HG02798 (cell line): Measurements from ENCODE around the gene ADH6.
"Not testable (repeated sequence)": the region's sequence is repeated elsewhere in the genome, so short reads cannot be mapped to it uniquely, and the experiment has no call there.

Experiments
- ATAC-seq: cut with Tn5 transposase; IDR thresholded peaks from one replicate; pipeline ENCODE4 v1.9.1; 2021; ENCODE audit warnings: mild to moderate bottlenecking; ENCODE audit not compliant: unreplicated experiment, poor library complexity

The ADH6 gene

DNA sequence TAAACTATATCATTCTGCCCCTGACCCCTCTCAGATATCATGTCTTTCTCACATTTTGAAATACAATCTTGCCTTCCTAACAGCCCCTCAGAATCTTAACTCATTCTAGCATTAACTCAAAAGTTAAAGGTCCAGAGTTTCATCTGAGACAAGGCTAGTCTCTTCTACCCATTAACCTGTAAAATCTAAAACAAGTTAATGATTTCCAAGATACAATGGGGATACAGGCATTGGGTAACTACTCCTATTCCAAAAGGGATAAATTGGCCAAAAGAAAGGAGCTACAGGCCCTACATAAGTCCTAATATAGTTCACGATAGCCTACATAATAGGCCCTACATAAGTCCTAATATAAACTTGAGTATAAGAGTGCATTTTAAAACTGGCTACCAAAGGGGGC lies 18.9 kb downstream of the ADH6 start:
- no peak for ATAC-seq

DNA sequence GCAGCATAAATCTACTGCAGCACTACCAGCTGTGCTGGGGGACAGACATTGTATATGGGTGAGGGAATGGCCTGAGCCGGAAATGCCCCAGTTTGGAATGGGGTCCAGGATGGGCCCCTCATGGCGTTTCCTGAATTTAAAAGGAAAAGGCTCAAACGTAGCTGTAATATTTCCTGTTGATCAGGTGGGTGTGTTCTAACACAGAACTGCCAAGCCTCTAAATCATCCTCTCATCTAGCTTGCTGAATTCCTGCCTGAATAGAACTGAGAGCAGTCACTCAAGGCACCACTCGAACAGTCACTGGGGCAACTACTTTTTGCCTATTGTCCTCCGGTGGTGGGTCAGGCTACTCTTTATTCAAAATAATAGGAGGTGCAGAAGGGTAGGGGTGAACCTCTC lies 28.7 kb downstream of the ADH6 start:
- no peak for ATAC-seq

DNA sequence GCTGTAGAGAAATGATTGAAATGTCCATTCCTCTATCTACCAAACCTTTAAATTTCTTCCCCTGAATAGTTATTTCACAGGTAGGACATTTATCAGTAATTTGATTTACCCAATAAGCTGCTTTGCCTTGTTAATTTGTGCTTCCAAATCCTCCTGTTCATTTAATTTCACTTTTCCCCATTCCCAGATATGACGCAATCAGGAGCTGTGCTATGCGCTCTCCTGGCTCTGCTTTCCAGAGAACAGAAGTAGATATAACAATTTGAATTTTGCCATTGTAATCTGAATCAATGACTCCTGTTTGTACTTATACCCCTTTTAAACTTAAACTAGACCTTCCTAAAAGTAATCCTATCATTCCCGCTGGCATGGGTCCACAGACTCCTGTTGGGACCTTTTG lies 29.1 kb downstream of the ADH6 start:
- ATAC-seq: not testable (repeated sequence)

DNA sequence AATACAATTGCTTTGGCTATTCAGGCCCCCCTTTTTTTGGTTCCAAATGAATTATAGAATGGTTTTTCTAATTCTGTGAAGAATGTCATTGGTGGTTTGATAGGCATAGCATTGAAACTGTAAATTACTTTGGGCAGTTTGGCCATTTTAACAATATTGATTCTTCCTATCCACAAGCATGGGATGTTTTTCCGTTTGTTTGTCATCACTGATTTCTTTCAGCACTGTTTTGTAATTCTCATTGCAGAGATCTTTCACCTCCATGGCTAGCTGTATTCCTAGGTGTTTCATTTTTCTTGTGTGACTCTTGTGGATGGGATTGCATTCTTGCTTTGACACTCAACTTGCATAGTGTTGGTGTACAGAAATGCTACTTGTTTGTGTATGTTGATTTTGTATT lies 33.0 kb downstream of the ADH6 start:
- no peak for ATAC-seq

DNA sequence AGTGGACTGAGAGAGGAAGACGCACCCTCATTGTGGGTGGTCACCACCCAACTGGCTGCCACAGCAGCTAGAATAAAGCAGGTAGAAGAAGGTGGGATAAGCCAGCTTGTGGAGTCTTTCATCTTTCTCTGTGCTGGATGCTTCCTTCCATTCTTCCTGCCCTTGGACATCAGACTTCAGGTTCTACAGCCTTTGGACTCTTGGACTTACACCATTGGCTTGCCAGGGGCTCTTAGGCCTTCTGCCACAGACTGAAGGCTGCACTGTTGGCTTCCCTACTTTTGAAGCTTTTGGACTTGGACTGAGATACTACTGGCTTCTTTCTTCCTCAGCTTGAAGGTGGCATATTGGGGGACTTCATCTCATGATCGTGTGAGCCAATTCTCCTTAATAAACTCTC lies 33.5 kb downstream of the ADH6 start:
- no peak for ATAC-seq

DNA sequence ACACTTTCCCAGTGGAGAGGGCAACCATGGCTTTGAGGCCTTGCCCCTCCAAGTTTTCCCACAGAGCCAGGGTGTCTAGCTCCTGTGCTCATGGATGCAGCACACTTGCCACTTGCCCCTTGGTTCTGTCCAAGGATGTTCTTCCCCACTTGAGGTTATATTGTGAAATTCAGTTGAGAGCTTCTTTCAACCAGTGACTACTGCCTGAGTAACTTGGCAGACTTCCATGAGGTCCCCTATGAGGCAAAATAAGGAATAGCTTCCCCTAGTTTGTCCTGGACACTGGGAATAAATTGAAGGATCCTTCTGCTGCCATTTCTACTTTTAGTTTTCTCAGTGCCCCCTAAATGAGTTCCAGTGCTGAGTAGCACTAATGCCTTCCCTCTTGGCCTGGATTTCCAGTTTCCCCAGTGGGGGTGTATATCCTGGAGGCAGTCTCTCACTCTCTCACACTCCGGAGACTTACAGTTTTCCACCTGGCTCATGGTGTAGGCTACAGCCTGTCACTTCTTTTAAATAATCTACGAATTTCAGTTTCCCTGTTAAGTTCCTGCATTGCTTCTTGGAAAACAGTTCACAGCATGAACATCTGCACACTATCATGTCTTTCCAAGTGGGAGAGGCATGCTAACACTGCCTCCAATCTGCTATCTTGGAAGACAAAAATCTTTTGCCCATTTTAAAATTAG lies 38.5 kb downstream of the ADH6 start:
- no peak for ATAC-seq

DNA sequence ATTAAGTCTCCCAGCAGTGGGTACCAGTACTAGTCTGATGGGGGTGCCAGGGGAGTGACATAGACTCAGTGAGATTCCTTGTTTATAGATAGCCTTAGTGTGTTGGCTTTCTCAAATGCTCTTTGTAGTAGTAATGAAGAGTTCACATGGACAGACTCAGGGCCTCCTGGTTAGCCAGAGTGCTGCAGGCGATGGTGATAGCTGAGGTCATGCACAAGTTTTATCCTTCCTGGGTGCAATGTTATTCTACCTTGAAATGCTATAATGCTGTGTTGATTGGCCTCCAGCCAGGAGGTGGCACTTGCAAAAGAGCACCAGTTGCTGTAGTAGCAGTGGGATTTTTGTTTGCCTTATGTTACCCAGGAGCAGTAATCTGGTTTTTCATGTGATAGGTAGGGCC lies 39.4 kb downstream of the ADH6 start:
- ATAC-seq: no peak

DNA sequence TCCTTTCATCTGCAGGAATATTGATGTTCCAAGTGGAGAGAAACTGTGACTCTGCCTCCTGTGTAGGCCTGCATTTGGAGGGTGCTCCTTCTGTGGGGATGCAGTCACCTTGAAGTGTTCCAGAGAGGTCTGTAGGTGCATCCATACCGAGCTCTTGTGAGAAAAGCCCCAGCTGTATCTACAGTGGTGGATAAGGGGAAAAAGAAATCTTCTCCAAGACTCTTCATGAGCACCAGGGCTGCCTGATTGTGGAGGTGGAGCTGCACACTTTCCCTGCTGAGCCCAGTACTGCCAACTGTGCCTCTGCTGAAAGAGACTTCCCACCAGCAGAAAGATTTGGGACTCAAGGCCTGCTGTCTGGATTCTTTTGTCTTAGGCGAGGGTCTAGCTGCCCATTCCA lies 39.9 kb downstream of the ADH6 start:
- no peak for ATAC-seq

DNA sequence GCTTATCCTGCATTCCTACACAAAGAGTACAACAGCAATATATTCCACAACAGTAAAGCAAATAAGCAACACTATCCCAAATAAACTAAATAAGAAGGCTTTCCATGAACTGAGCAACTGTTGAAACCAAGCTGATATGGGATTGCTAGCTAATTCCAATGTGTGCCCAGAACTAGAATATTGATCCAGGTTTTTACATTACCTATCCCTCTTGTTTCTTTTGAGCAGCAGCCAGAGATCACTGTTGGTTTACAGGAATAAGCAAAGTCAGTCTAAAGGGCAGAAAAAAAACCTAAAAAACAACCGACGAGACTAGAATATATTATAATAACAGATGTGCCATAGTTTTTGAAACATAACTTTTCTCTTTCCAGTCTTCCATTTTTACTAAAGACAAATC lies 52.5 kb downstream of the ADH6 start:
- no peak for ATAC-seq

DNA sequence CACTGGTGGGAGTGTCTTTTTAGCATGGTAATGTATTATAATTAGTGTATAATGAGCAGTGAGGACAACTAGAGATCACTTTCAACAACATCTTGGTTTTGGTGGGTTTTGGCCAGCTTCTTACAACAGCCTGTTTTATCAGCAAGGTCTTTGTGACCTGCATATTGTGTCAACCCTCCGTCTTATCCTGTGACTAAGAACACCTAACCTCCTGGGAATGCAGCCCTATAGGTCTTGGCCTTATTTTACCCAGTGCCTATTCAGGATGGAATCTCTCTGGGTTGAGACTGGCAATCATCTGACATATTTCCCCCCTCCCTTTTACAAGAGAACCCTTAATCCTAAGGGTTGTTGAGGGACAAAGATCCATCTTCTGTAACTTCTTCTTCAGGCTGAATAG lies 53.1 kb downstream of the ADH6 start:
- ATAC-seq: no peak

DNA sequence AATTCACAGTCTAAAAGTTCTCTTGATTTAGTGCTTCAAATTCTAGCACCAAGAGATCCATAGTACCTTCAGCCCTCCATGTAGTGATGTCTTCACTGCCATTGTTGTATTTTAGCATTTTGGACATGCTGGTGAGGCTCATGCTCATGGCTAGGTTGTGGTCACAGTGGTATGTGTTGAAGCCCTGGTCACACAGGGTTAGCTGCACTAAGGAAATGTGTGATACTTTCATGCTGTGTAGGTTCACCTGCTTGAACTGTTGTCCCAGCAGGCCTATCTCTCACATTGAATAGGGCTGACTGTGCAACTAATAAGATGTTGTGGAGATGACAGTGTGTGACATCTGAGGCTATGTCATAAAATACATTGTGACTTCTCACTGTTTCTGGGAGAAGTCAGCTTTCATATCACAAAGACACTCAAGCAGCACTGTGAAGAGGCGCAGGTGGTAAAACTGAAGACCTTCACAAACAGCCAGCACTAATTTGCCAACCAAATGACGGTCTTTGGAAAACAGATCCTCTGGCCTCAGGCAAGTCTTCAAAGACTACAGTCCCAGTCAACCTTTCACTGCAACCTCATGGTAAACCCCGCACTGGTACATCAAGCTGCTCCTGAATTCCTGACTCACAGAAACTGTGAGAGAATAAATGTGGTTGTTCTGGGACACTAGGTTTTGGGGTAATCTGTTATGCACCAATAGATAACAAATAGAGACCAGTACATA lies 57.5 kb downstream of the ADH6 start:
- no peak for ATAC-seq

DNA sequence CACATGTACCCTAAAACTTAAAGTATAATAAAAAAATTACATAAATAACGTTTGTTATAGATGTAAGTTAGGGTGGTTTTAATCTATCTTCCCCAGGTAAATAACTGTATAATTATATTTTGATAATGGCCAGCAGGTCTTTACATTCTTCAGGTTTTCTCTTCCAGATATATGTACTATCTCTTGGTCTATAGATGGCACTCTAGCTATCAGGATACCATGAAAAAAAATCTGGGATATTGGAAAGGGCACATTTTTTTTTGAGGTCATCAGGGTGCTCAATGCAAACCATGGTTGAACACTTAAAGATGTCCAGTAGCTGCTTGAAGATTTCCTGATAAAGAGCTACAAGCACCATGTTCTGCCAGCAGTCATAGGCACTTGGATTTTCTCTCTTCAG lies 59.3 kb downstream of the ADH6 start:
- no peak for ATAC-seq

DNA sequence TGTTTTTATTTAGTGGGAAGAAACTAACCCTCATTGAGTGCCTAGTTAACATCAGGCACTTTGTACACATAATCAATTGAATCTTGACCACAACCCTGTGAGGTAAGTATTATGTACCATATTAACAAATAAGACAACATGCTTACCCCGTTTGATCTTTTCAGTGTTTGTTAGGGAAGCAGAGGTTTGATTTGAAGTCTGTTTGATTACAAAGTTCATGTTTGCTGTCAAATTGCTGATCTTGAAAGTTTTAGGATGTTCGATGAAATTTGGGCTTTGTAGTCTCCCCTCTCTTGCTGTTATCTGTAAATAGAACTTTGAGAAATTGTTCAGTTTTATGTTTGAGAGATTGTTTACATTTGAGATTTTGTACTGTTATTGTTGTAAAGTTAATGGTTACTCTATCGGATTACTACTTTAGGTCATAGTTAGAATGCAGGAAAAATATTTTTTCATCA lies 61.5 kb downstream of the ADH6 start:
- ATAC-seq: no peak

DNA sequence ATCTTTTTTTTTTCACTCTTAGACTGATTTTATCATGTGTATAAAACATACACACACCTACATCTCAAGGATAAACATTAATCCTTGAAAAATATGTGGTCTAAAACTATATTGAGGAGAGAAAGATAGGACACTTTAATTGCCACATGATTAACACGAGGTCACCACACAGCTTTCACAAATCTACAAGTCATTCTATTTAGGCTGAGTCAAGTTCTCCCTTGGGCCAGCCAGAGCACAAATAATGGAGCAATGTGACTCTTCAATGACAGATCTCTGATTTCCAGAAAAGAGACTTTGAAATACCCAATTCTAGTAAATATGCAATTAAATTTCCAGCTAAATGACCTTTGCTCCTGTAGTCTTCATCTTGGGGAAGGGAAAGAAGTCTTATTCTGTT lies 62.1 kb downstream of the ADH6 start:
- ATAC-seq: no peak

DNA sequence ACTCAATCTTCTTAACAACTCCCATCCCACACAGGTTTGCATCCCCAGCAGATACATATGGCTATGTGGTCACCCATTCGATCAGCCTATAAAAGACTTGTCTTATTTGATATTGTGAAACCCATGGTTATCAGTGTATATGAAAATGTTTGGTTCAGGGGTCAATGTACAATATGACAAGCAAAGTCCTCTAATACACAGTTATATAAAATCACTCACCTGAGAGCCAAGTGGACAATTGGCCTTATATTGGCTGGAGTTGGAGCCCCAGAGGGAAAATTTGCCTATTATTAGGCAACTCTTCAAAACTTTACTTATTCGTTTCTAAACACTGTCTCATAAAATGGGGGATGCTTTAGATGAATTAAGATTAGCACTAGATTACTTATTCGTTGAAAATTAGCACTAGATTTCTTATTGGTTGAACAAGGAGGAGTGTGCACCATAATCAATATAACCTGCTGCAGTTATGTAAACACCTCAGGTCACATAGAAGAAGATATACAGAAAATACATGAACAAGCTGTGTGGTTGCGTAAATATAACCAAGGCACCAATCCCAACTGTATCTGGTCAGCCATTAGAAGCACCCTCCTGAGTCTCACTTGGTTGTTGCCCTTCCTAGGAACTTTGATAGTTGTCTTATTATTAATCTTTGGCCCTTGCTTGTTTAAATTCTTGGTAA lies 64.2 kb downstream of the ADH6 start:
- no peak for ATAC-seq
